ENCODE data around the gene GSC2. TPM values are rescaled to one million over a fixed set of nuclear protein-coding genes. Genes with fewer than 3 reads are reported as not detected.

The GSC2 gene
- polyA plus RNA-seq, result not detected
- long read RNA-seq, donor 1, result 0 reads
- long read RNA-seq, donor 2, result 0 reads
- long read RNA-seq, donor 3, result 0 reads
- long read RNA-seq, donor 4, result 0 reads
- long read RNA-seq, donor 5, result 0 reads
- long read RNA-seq, donor 6, result 0 reads
- long read RNA-seq, donor 7, result 0 reads
- long read RNA-seq, donor 8, result 0 reads
- long read RNA-seq, donor 9, result 0 reads
- long read RNA-seq, donor 10, result 0 reads
- long read RNA-seq, donor 11, result 0 reads

GRCh38 chr22:19149991-19150390, at the start of gene GSC2:
Gene GSC2, minus strand, starts transcription at chr22:19150292. Its CDS starts 9 bp downstream, at chr22:19150283.
- no CpG with 5 or more reads among the region's 59 CpGs for WGBS (ENCODE audit: insufficient coverage, low lambda C conversion rate)
- no peak for DNase-seq
- H3K4me3 ChIP-seq (ENCODE audit: low read length), result no peak within 1 kb of the TSS
- H3K27me3 ChIP-seq (ENCODE audit: control insufficient read depth, insufficient read depth, low read length), result peaks cover 67% of the 10 kb centered on the region
- no peaks in the 10 kb centered on the region for H3K4me1 ChIP-seq (ENCODE audit: control insufficient read depth, insufficient read depth, low read length)
- no peaks in the 10 kb centered on the region for H3K36me3 ChIP-seq (ENCODE audit: control insufficient read depth, insufficient read depth, low read length)
- peaks cover 13% of the 10 kb centered on the region for H3K9me3 ChIP-seq (ENCODE audit: control insufficient read depth, low read depth, low read length)
- H3K27ac ChIP-seq (ENCODE audit: low read length), result no peak within 1 kb of the TSS

GRCh38 chr22:19199479-19199878, 49.4 kb upstream of the GSC2 start:
- no peak for DNase-seq
- H3K4me1 ChIP-seq (ENCODE audit: control insufficient read depth, insufficient read depth, low read length), result no peaks in the 10 kb centered on the region
- no CpG with 5 or more reads among the region's 8 CpGs for WGBS (ENCODE audit: insufficient coverage, low lambda C conversion rate)
- no peak overlapping the region for H3K27ac ChIP-seq (ENCODE audit: low read length)
- H3K4me3 ChIP-seq (ENCODE audit: low read length), result no peak overlapping the region
- H3K27me3 ChIP-seq (ENCODE audit: control insufficient read depth, insufficient read depth, low read length), result no peaks in the 10 kb centered on the region
- H3K36me3 ChIP-seq (ENCODE audit: control insufficient read depth, insufficient read depth, low read length), result no peaks in the 10 kb centered on the region
- no peaks in the 10 kb centered on the region for H3K9me3 ChIP-seq (ENCODE audit: control insufficient read depth, low read depth, low read length)

- Histone ChIP-seq H3K4me1 (ENCODE audit: control insufficient read depth, insufficient read depth, low read length) (no peaks in the 10 kb centered on the region), H3K9me3 (ENCODE audit: control insufficient read depth, low read depth, low read length) (no peaks in the 10 kb centered on the region), H3K4me3 (ENCODE audit: low read length) (no peak overlapping the region), H3K27me3 (ENCODE audit: control insufficient read depth, insufficient read depth, low read length) (no peaks in the 10 kb centered on the region), H3K27ac (ENCODE audit: low read length) (no peak overlapping the region), H3K36me3 (ENCODE audit: control insufficient read depth, insufficient read depth, low read length) (no peaks in the 10 kb centered on the region)
- no peak for DNase-seq
- WGBS (ENCODE audit: insufficient coverage, low lambda C conversion rate), result 100% methylated on average over 2 of the region's 10 CpGs
Measured at GRCh38 chr22:19197997-19198865, 48.1 kb upstream of the GSC2 start.

GRCh38 chr22:19196841-19197612, 46.9 kb upstream of the GSC2 start:
- no peak overlapping the region for H3K4me3 ChIP-seq (ENCODE audit: low read length)
- H3K9me3 ChIP-seq (ENCODE audit: control insufficient read depth, low read depth, low read length), result no peaks in the 10 kb centered on the region
- H3K36me3 ChIP-seq (ENCODE audit: control insufficient read depth, insufficient read depth, low read length), result no peaks in the 10 kb centered on the region
- H3K27me3 ChIP-seq (ENCODE audit: control insufficient read depth, insufficient read depth, low read length), result no peaks in the 10 kb centered on the region
- no peak overlapping the region for H3K27ac ChIP-seq (ENCODE audit: low read length)
- DNase-seq, result no peak
- no peaks in the 10 kb centered on the region for H3K4me1 ChIP-seq (ENCODE audit: control insufficient read depth, insufficient read depth, low read length)
- 96% methylated on average over 2 of the region's 11 CpGs for WGBS (ENCODE audit: insufficient coverage, low lambda C conversion rate)

- no peak overlapping the region for H3K27ac ChIP-seq (ENCODE audit: low read length)
- WGBS (ENCODE audit: insufficient coverage, low lambda C conversion rate), result 100% methylated on average over 1 of the region's 23 CpGs
- no peak for DNase-seq
- no peaks in the 10 kb centered on the region for H3K4me1 ChIP-seq (ENCODE audit: control insufficient read depth, insufficient read depth, low read length)
- H3K9me3 ChIP-seq (ENCODE audit: control insufficient read depth, low read depth, low read length), result no peaks in the 10 kb centered on the region
- no peaks in the 10 kb centered on the region for H3K36me3 ChIP-seq (ENCODE audit: control insufficient read depth, insufficient read depth, low read length)
- H3K27me3 ChIP-seq (ENCODE audit: control insufficient read depth, insufficient read depth, low read length), result no peaks in the 10 kb centered on the region
- H3K4me3 ChIP-seq (ENCODE audit: low read length), result no peak overlapping the region
Measured at GRCh38 chr22:19195796-19196731, 46.0 kb upstream of the GSC2 start.

GRCh38 chr22:19194766-19195536, 44.9 kb upstream of the GSC2 start:
- DNase-seq, result no peak
- WGBS (ENCODE audit: insufficient coverage, low lambda C conversion rate), result no CpG with 5 or more reads among the region's 16 CpGs
- Histone ChIP-seq H3K4me3 (ENCODE audit: low read length) (no peak overlapping the region), H3K4me1 (ENCODE audit: control insufficient read depth, insufficient read depth, low read length) (no peaks in the 10 kb centered on the region), H3K27ac (ENCODE audit: low read length) (no peak overlapping the region), H3K9me3 (ENCODE audit: control insufficient read depth, low read depth, low read length) (no peaks in the 10 kb centered on the region), H3K27me3 (ENCODE audit: control insufficient read depth, insufficient read depth, low read length) (no peaks in the 10 kb centered on the region), H3K36me3 (ENCODE audit: control insufficient read depth, insufficient read depth, low read length) (no peaks in the 10 kb centered on the region)

- no peak for DNase-seq
- Histone ChIP-seq H3K27me3 (ENCODE audit: control insufficient read depth, insufficient read depth, low read length) (no peaks in the 10 kb centered on the region), H3K36me3 (ENCODE audit: control insufficient read depth, insufficient read depth, low read length) (no peaks in the 10 kb centered on the region), H3K4me3 (ENCODE audit: low read length) (no peak overlapping the region), H3K27ac (ENCODE audit: low read length) (no peak overlapping the region), H3K4me1 (ENCODE audit: control insufficient read depth, insufficient read depth, low read length) (no peaks in the 10 kb centered on the region), H3K9me3 (ENCODE audit: control insufficient read depth, low read depth, low read length) (no peaks in the 10 kb centered on the region)
- no CpG with 5 or more reads among the region's 6 CpGs for WGBS (ENCODE audit: insufficient coverage, low lambda C conversion rate)
Measured at GRCh38 chr22:19193879-19194278, 43.8 kb upstream of the GSC2 start.

- Histone ChIP-seq H3K9me3 (ENCODE audit: control insufficient read depth, low read depth, low read length) (no peaks in the 10 kb centered on the region), H3K27ac (ENCODE audit: low read length) (no peak overlapping the region), H3K4me1 (ENCODE audit: control insufficient read depth, insufficient read depth, low read length) (peaks cover 6% of the 10 kb centered on the region), H3K27me3 (ENCODE audit: control insufficient read depth, insufficient read depth, low read length) (no peaks in the 10 kb centered on the region), H3K4me3 (ENCODE audit: low read length) (no peak overlapping the region), H3K36me3 (ENCODE audit: control insufficient read depth, insufficient read depth, low read length) (no peaks in the 10 kb centered on the region)
- no peak for DNase-seq
- WGBS (ENCODE audit: insufficient coverage, low lambda C conversion rate), result no CpG with 5 or more reads among the region's 6 CpGs
Measured at GRCh38 chr22:19187716-19188563, 37.8 kb upstream of the GSC2 start.
